ENCODE measurements around the gene CNDP2.

- no peak for TF ChIP-seq NFRKB (IDR thresholded peaks at IDR 0.05)
- no peak for TF ChIP-seq TARDBP (IDR thresholded peaks at IDR 0.05)
- TF ChIP-seq BHLHE40 (IDR thresholded peaks at IDR 0.05; ENCODE audit: borderline replicate concordance) = no peak
- no peak for TF ChIP-seq FOXA1 (IDR thresholded peaks at IDR 0.05)
- no peak for TF ChIP-seq FOXK2 (IDR thresholded peaks at IDR 0.05)
- TF ChIP-seq CTBP1 (IDR thresholded peaks at IDR 0.05; ENCODE audit: borderline replicate concordance) = no peak
- TF ChIP-seq FOXM1 (IDR thresholded peaks at IDR 0.05; ENCODE audit: borderline replicate concordance) = no peak
- no peak for TF ChIP-seq SP1 (IDR thresholded peaks at IDR 0.05)
- no peak for TF ChIP-seq SUZ12 (IDR thresholded peaks at IDR 0.05)
- TF ChIP-seq LEF1 (IDR thresholded peaks at IDR 0.05; ENCODE audit: borderline replicate concordance) = no peak
- no peak for TF ChIP-seq PKNOX1 (IDR thresholded peaks at IDR 0.05)
- no peak for TF ChIP-seq L3MBTL2 (conservative IDR thresholded peaks at IDR 0.05)
These were observed 17.8 kb upstream of the CNDP2 start for GRCh38 chr18:74478316-74478715.
